ENCODE measurements around the gene LCA5.

DNA sequence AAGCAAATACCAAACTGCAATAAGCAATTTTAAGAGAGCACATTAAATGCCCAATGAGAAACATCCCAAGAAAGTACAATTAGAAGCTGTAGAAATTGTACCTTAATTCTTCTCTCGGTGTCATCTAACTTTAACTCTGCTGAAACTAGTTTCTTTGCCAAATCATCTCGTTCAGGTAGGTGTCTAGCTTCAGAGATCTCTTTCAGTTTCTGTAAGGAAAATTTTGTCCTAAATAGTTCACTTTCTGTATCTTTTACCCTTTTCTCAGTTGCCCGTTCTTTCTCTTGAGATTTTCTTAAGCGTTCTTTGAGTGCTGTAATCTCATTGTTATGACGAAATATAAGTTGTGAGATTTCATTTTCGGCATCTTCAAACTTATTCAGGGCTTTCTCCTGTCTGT, 24.1 kb downstream of the LCA5 start:
- TF ChIP-seq EZH2phosphoT487 (IDR thresholded peaks at IDR 0.05; ENCODE audit: low read depth): no peak
- TF ChIP-seq, protein P1, sequence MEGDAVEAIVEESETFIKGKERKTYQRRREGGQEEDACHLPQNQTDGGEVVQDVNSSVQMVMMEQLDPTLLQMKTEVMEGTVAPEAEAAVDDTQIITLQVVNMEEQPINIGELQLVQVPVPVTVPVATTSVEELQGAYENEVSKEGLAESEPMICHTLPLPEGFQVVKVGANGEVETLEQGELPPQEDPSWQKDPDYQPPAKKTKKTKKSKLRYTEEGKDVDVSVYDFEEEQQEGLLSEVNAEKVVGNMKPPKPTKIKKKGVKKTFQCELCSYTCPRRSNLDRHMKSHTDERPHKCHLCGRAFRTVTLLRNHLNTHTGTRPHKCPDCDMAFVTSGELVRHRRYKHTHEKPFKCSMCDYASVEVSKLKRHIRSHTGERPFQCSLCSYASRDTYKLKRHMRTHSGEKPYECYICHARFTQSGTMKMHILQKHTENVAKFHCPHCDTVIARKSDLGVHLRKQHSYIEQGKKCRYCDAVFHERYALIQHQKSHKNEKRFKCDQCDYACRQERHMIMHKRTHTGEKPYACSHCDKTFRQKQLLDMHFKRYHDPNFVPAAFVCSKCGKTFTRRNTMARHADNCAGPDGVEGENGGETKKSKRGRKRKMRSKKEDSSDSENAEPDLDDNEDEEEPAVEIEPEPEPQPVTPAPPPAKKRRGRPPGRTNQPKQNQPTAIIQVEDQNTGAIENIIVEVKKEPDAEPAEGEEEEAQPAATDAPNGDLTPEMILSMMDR (IDR thresholded peaks at IDR 0.05; ENCODE audit: low read depth, low read length): no peak
